Liver (tissue), 9 donors: Measurements from ENCODE around the gene LSAMP. TPM values are rescaled to one million over a fixed set of nuclear protein-coding genes. Genes with fewer than 3 reads are reported as not detected.

Source experiments
- DNase-seq: peaks from one replicate; pipeline ENCODE4 v3.0.0-alpha.2; 2017; ENCODE audit warnings: low spot score
- H3K27ac ChIP-seq, 2 donors: one replicate each; pipeline ENCODE4 v1.7.0; 2013; ENCODE audit warnings: inconsistent platforms in 2 of 2, low read length in 2 of 2, control low read depth in 1 of 2, low read depth in 1 of 2, mild to moderate bottlenecking in 1 of 2
- H3K27me3 ChIP-seq, 4 donors: one replicate each; pipeline versions ENCODE4 v1.6.1 to v1.7.0; 2013; ENCODE audit warnings: low read length in 3 of 4, inconsistent platforms in 1 of 4, mild to moderate bottlenecking in 1 of 4, moderate library complexity in 1 of 4; ENCODE audit not compliant: control insufficient read depth in 4 of 4, insufficient read depth in 4 of 4
- H3K36me3 ChIP-seq, 4 donors: one replicate each; pipeline versions ENCODE4 v1.6.1 to v1.7.0; 2013; ENCODE audit warnings: low read length in 3 of 4, mild to moderate bottlenecking in 3 of 4, low read depth in 1 of 4, moderate library complexity in 1 of 4; ENCODE audit not compliant: control insufficient read depth in 4 of 4, insufficient read depth in 3 of 4
- H3K4me1 ChIP-seq, 4 donors: one replicate each; pipeline versions ENCODE4 v1.6.1 to v1.7.0; 2013; ENCODE audit warnings: low read length in 3 of 4, mild to moderate bottlenecking in 3 of 4, moderate library complexity in 1 of 4; ENCODE audit not compliant: control insufficient read depth in 4 of 4, insufficient read depth in 4 of 4
- H3K4me3 ChIP-seq, 3 donors: one replicate each; pipeline versions ENCODE4 v1.6.1 to v1.7.0; 2013; ENCODE audit warnings: low read length in 3 of 3, control low read depth in 1 of 3, low read depth in 1 of 3, mild to moderate bottlenecking in 1 of 3
- H3K9ac ChIP-seq, 2 donors: one replicate each; pipeline ENCODE4 v1.7.0; 2013; ENCODE audit warnings: low read length in 2 of 2, mild to moderate bottlenecking in 2 of 2, moderate library complexity in 2 of 2, control low read depth in 1 of 2, low read depth in 1 of 2
- H3K9me3 ChIP-seq, 4 donors: one replicate each; pipeline versions ENCODE4 v1.6.1 to v1.7.0; 2013; ENCODE audit warnings: low read length in 3 of 4; ENCODE audit not compliant: control insufficient read depth in 4 of 4
- EGR1 ChIP-seq, 2 donors: IDR thresholded peaks; 2 replicates each; pipeline ENCODE4 v1.6.1; 2016 to 2018; ENCODE audit warnings: antibody characterized with exemption in 2 of 2, low read depth in 2 of 2
- FOXA1 ChIP-seq: IDR thresholded peaks from 2 replicates; pipeline ENCODE4 v1.6.1; 2016; ENCODE audit warnings: antibody characterized with exemption
- FOXA2 ChIP-seq: IDR thresholded peaks from 2 replicates; pipeline ENCODE4 v1.6.1; 2016; ENCODE audit warnings: antibody characterized with exemption
- GABPA ChIP-seq, 2 donors: IDR thresholded peaks in 1 of 2; conservative IDR thresholded peaks in 1 of 2; 2 replicates each; pipeline ENCODE4 v1.6.1; 2016; ENCODE audit warnings: antibody characterized with exemption in 2 of 2, mild to moderate bottlenecking in 1 of 2, moderate library complexity in 1 of 2
- HNF4A ChIP-seq, 2 donors: conservative IDR thresholded peaks; 2 replicates each; pipeline ENCODE4 v1.6.1; 2016; ENCODE audit warnings: antibody characterized with exemption in 2 of 2, mild to moderate bottlenecking in 2 of 2
- HNF4G ChIP-seq: IDR thresholded peaks from 2 replicates; pipeline ENCODE4 v1.6.1; 2016; ENCODE audit warnings: antibody characterized with exemption
- JUND ChIP-seq, 2 donors: IDR thresholded peaks; 2 replicates each; pipeline ENCODE4 v1.6.1; 2016; ENCODE audit warnings: antibody characterized with exemption in 2 of 2
- NR2F2 ChIP-seq: IDR thresholded peaks from 2 replicates; pipeline ENCODE4 v1.6.1; 2016; ENCODE audit warnings: antibody characterized with exemption
- RAD21 ChIP-seq, 2 donors: IDR thresholded peaks; 2 replicates each; pipeline ENCODE4 v1.6.1; 2016; ENCODE audit warnings: antibody characterized with exemption in 2 of 2, mild to moderate bottlenecking in 2 of 2
- SP1 ChIP-seq: IDR thresholded peaks from 2 replicates; pipeline ENCODE4 v1.6.1; 2018; ENCODE audit warnings: antibody characterized with exemption, mild to moderate bottlenecking
- TAF1 ChIP-seq: conservative IDR thresholded peaks from 2 replicates; pipeline ENCODE4 v1.6.1; 2016; ENCODE audit warnings: antibody characterized with exemption, mild to moderate bottlenecking
- YY1 ChIP-seq: IDR thresholded peaks from 2 replicates; pipeline ENCODE4 v1.6.1; 2016; ENCODE audit warnings: antibody characterized with exemption, mild to moderate bottlenecking
- WGBS: extraction: QIAGEN DNeasy Blood & Tissue Kit; methylation state at CpG from one replicate; pipeline ENCODE4 v1.1.7; 2013; 5-methylcytosine and 5-hydroxymethylcytosine counted together
- polyA plus RNA-seq, 2 donors: library from polyadenylated mRNA; stranded (reverse) in 1 of 2; unstranded in 1 of 2; fragments of 200-250 nt in 1 of 2; fragments of >200 nt in 1 of 2; fragmentation: Nextera tagmentation in 1 of 2; extraction: Ambion mirVana in 1 of 2; gene quantifications; one replicate each; pipeline versions ENCODE4 v1.2.1 to v1.2.3, GENCODE V29; 2013 to 2015
- total RNA-seq, 2 donors: library from RNA; depleted of rRNA; stranded (reverse); fragments of >200 nt; gene quantifications; one replicate each; pipeline ENCODE4 v1.2.3, GENCODE V29; 2014
- TF ChIP-seq, protein P1 (sequence below): IDR thresholded peaks from 2 replicates; pipeline ENCODE4 v1.6.1; 2016; ENCODE audit warnings: antibody characterized with exemption, mild to moderate bottlenecking
- TF ChIP-seq, protein P2 (sequence below): IDR thresholded peaks from 2 replicates; pipeline ENCODE4 v1.6.1; 2016; ENCODE audit warnings: antibody characterized with exemption
- TF ChIP-seq, protein P3 (sequence below): fragments of 150-350 bp; IDR thresholded peaks from 2 replicates; pipeline ENCODE4 v1.5.1; 2017; ENCODE audit warnings: improper control_type of control experiment, low read depth, low read length; ENCODE audit not compliant: missing input control
- TF ChIP-seq, protein P4 (sequence below): IDR thresholded peaks from 2 replicates; pipeline ENCODE4 v1.6.1; 2016; ENCODE audit warnings: antibody characterized with exemption
- TF ChIP-seq, protein P5 (sequence below): IDR thresholded peaks from 2 replicates; pipeline ENCODE4 v1.6.1; 2016; ENCODE audit warnings: antibody characterized with exemption
- donor health status: healthy.
- donor health status: healthy.
- donor health status: healthy.
- donor health status: healthy.
- donor health status: healthy.

LSAMP gene
- total and polyA plus RNA-seq, 4 donors = 0.01 to 0.17 (median 0.06) TPM

DNA sequence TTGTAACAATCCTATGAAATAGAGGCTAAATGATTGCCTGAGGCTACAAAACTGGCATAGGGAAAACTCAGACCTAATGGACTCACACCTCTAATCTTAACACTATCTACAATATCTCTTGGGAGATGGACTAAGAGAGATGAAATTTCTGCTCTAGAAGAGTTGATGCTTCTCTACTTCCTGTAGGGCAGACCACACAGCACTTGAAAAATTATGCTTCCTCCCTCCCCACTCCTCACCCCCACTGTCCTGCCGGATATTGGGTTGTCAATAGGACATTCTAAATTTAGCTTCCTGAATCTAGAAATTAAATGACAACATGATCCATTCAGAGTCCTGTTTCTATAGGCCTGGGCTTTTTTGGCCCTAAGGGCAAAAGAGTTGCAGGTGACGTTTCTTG is 526.4 kb downstream of the LSAMP start:
- DNase-seq = no peak
- WGBS = 73% methylated on average over 2 of the region's 2 CpGs
- H3K36me3 ChIP-seq = no peaks in the 10 kb centered on the region
- H3K27ac ChIP-seq = no peak overlapping the region
- H3K9ac ChIP-seq = no peak overlapping the region
- H3K27me3 ChIP-seq = no peaks in the 10 kb centered on the region
- TF ChIP-seq JUND (IDR thresholded peaks at IDR 0.05) = no peak
- TF ChIP-seq, protein P1, sequence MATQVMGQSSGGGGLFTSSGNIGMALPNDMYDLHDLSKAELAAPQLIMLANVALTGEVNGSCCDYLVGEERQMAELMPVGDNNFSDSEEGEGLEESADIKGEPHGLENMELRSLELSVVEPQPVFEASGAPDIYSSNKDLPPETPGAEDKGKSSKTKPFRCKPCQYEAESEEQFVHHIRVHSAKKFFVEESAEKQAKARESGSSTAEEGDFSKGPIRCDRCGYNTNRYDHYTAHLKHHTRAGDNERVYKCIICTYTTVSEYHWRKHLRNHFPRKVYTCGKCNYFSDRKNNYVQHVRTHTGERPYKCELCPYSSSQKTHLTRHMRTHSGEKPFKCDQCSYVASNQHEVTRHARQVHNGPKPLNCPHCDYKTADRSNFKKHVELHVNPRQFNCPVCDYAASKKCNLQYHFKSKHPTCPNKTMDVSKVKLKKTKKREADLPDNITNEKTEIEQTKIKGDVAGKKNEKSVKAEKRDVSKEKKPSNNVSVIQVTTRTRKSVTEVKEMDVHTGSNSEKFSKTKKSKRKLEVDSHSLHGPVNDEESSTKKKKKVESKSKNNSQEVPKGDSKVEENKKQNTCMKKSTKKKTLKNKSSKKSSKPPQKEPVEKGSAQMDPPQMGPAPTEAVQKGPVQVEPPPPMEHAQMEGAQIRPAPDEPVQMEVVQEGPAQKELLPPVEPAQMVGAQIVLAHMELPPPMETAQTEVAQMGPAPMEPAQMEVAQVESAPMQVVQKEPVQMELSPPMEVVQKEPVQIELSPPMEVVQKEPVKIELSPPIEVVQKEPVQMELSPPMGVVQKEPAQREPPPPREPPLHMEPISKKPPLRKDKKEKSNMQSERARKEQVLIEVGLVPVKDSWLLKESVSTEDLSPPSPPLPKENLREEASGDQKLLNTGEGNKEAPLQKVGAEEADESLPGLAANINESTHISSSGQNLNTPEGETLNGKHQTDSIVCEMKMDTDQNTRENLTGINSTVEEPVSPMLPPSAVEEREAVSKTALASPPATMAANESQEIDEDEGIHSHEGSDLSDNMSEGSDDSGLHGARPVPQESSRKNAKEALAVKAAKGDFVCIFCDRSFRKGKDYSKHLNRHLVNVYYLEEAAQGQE = no peak
- TF ChIP-seq HNF4A (conservative IDR thresholded peaks at IDR 0.05) = no peak
- no peak for TF ChIP-seq RAD21 (IDR thresholded peaks at IDR 0.05)
- TF ChIP-seq, protein P2, sequence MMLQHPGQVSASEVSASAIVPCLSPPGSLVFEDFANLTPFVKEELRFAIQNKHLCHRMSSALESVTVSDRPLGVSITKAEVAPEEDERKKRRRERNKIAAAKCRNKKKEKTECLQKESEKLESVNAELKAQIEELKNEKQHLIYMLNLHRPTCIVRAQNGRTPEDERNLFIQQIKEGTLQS = no peak
- TF ChIP-seq HNF4G = no peak
- TF ChIP-seq, protein P3, sequence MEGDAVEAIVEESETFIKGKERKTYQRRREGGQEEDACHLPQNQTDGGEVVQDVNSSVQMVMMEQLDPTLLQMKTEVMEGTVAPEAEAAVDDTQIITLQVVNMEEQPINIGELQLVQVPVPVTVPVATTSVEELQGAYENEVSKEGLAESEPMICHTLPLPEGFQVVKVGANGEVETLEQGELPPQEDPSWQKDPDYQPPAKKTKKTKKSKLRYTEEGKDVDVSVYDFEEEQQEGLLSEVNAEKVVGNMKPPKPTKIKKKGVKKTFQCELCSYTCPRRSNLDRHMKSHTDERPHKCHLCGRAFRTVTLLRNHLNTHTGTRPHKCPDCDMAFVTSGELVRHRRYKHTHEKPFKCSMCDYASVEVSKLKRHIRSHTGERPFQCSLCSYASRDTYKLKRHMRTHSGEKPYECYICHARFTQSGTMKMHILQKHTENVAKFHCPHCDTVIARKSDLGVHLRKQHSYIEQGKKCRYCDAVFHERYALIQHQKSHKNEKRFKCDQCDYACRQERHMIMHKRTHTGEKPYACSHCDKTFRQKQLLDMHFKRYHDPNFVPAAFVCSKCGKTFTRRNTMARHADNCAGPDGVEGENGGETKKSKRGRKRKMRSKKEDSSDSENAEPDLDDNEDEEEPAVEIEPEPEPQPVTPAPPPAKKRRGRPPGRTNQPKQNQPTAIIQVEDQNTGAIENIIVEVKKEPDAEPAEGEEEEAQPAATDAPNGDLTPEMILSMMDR = no peak
- no peak for TF ChIP-seq GABPA (IDR thresholded peaks at IDR 0.05 in 1 of 2, conservative IDR thresholded peaks at IDR 0.05 in 1 of 2)
- TF ChIP-seq SP1 = no peak
- no peak for TF ChIP-seq NR2F2
- no peak for TF ChIP-seq EGR1 (IDR thresholded peaks at IDR 0.05; ENCODE audit: low read depth in 2 of 2)
- no peak for TF ChIP-seq FOXA1
- TF ChIP-seq TAF1 = no peak
- H3K9me3 ChIP-seq = peaks cover 0 to 2% (median 0%) of the 10 kb centered on the region in 4 donors
- no peaks in the 10 kb centered on the region for H3K4me1 ChIP-seq
- H3K4me3 ChIP-seq = no peak overlapping the region

DNA sequence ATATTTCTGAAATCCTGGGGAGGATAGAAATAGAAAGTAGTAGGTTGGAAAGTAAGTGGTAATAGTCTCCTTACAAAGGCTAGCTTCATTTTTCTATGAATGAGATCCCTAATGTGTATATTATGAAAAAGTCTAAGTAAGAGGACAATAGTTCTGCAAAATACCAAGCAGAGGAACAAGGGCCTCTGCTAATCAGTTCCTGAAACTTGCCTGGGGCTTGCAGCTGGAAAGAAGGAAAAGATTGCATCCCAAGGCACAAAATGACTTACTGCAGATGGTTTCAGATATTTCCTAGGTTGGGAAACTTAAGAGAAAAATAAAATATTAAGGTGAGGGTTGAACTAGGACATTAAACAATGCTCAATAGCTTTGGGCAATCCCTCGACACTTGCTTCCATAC is 528.4 kb downstream of the LSAMP start:
- H3K36me3 ChIP-seq = no peaks in the 10 kb centered on the region
- WGBS = 87% methylated on average over 1 of the region's 1 CpG
- TF ChIP-seq GABPA (IDR thresholded peaks at IDR 0.05 in 1 of 2, conservative IDR thresholded peaks at IDR 0.05 in 1 of 2) (no peak), YY1 (no peak), FOXA1 (no peak), FOXA2 (no peak), JUND (IDR thresholded peaks at IDR 0.05) (no peak), SP1 (no peak), EGR1 (IDR thresholded peaks at IDR 0.05; ENCODE audit: low read depth in 2 of 2) (no peak), NR2F2 (no peak), HNF4A (conservative IDR thresholded peaks at IDR 0.05) (no peak), HNF4G (no peak)
- TF ChIP-seq, protein P4, sequence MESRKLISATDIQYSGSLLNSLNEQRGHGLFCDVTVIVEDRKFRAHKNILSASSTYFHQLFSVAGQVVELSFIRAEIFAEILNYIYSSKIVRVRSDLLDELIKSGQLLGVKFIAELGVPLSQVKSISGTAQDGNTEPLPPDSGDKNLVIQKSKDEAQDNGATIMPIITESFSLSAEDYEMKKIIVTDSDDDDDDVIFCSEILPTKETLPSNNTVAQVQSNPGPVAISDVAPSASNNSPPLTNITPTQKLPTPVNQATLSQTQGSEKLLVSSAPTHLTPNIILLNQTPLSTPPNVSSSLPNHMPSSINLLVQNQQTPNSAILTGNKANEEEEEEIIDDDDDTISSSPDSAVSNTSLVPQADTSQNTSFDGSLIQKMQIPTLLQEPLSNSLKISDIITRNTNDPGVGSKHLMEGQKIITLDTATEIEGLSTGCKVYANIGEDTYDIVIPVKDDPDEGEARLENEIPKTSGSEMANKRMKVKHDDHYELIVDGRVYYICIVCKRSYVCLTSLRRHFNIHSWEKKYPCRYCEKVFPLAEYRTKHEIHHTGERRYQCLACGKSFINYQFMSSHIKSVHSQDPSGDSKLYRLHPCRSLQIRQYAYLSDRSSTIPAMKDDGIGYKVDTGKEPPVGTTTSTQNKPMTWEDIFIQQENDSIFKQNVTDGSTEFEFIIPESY = no peak
- TF ChIP-seq, protein P5, sequence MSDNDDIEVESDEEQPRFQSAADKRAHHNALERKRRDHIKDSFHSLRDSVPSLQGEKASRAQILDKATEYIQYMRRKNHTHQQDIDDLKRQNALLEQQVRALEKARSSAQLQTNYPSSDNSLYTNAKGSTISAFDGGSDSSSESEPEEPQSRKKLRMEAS = no peak
- TF ChIP-seq, protein P2 = no peak
- TF ChIP-seq, protein P3 = no peak

More for the DNA sequence above, 528.4 kb downstream of the LSAMP start:
- Histone ChIP-seq H3K27me3 (no peaks in the 10 kb centered on the region), H3K9me3 (peaks cover 0 to 2% (median 0%) of the 10 kb centered on the region in 4 donors), H3K4me3 (no peak overlapping the region), H3K27ac (no peak overlapping the region), H3K4me1 (no peaks in the 10 kb centered on the region), H3K9ac (no peak overlapping the region)
- no peak for DNase-seq
